Aortic smooth muscle cell (primary cell): ENCODE results near the gene UVRAG. TPM values are rescaled to one million over a fixed set of nuclear protein-coding genes. Genes with fewer than 3 reads are reported as not detected.

ENCODE experiments used
- total RNA-seq: library from RNA; depleted of rRNA; stranded (reverse); fragments of >200 nt; gene quantifications from 2 replicates; pipeline ENCODE4 v1.2.3, GENCODE V29; 2014

The UVRAG gene
- 21.0 and 25.1 TPM in 2 replicates for total RNA-seq

GRCh38 chr11:75814677-75815344 lies at the start of gene UVRAG:
UVRAG (plus strand) TSS chr11:75815210; CDS start chr11:75815408, 198 bp downstream.

DNA sequence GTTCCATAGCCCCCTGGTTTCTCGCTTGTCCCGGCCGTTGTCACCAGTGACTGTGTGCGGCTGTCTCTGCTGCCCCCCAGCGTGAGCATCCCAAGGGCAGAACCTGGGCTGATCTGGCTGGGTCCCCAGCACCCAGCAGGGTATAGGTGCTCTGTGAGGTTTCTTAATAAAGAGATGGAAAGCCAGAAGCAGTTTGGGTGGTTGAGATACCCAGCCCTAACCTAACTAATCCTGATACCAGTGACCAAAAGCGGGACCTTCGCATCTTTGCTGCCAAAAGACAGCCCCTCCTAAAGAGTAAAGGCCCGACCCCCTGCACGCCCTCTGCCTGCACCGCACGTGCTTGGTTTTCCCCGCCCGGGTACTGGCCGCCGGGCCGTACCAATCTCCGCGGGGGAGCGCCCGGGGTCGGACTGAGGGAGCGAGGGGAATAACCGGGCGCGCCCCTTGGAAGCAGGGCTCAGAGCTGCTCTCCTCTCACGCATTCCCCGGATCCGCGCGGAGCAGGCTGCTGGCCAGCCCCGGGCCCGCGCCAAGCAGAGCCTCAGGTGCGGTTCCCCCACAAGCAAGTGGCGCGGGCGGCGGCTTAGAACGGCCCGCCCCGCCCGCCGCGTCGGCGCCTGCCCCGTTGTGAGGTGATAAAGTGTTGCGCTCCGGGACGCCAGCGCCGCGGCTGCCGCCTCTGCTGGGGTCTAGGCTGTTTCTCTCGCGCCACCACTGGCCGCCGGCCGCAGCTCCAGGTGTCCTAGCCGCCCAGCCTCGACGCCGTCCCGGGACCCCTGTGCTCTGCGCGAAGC lies 46.7 kb upstream of the UVRAG start, which contains the start of gene DGAT2:
TSS of gene DGAT2 (plus strand) at position 667 of the 797 bp plus-strand sequence. CDS start 214 bp downstream, outside the sequence.

Other genes starting within 250 kb of the UVRAG start
- gene MAP6, start 146.2 kb upstream of the UVRAG start, total RNA-seq: 5.0 and 5.7 TPM in 2 replicates
- gene MOGAT2, start 97.4 kb upstream of the UVRAG start, total RNA-seq: not detected in 2 replicates
- gene DGAT2, start 46.4 kb upstream of the UVRAG start, total RNA-seq: 0.25 and 0.53 TPM in 2 replicates